K562 (cell line): ENCODE data around the gene GON7. TPM values are rescaled to one million over a fixed set of nuclear protein-coding genes. Genes with fewer than 3 reads are reported as not detected.
A peak's percentile ranks its signal among the peaks of the same experiment; 100 is the strongest.
"Not testable (repeated sequence)": the region's sequence is repeated elsewhere in the genome, so short reads cannot be mapped to it uniquely, and the experiment has no call there.

ENCODE experiments used
- ATAC-seq: fragments of 200-7000 bp; cut with Tn5 transposase; 3 replicates; pipeline ENCODE4 v1.9.1; 2020; ENCODE audit warnings: moderate library complexity
- BruUV-seq: library from RNA; stranded (reverse); fragments of 400-500 nt; replicated peaks from 2 replicates; lab custom pipeline; 2021; lab: Mats Ljungman, UMichigan
- CTCF ChIA-PET: fragments of 300-600 bp; formaldehyde crosslinking; extraction: SDS; loops from one replicate; lab custom pipeline; 2021; ENCODE audit warnings: low intra/inter-chr PET ratio; lab: Yijun Ruan, JAX
- POLR2A ChIA-PET: fragments of 300-600, 350-650 bp; sonication (Branson Sonifier 250); formaldehyde crosslinking; extraction: SDS; loops from one replicate; lab custom pipeline; 2021; ENCODE audit warnings: antibody characterized with exemption, inconsistent platforms; lab: Yijun Ruan, JAX
- DNase-seq, 4 experiments: peaks; one replicate each; pipeline versions ENCODE4 v3.0.0 to v3.0.0-alpha.2; 2011 to 2018; ENCODE audit warnings: low spot score in 3 of 4, mixed read lengths in 3 of 4; ENCODE audit errors: extremely low read depth in 1 of 4
- FAIRE-seq: peaks from 2 replicates; lab custom pipeline; 2011; peaks lifted over from hg19 to GRCh38; lab: Jason Lieb, UNC
- H2AFZ ChIP-seq: 2 replicates; pipeline ENCODE4 v1.6.0; 2011; ENCODE audit warnings: low read depth, low read length, control low read depth, inconsistent platforms
- H3K27ac ChIP-seq: fragments of 200-600 bp; 3 replicates; pipeline ENCODE4 v1.8.0; 2011; ENCODE audit warnings: low read depth, mild to moderate bottlenecking, control low read depth, inconsistent platforms, low read length, moderate library complexity, mixed read lengths; ENCODE audit errors: extremely low read depth
- H3K27me3 ChIP-seq, 2 experiments: fragments of 300-600 bp in 1 of 2; 2 replicates in 1 of 2; 3 replicates in 1 of 2; pipeline versions ENCODE4 v1.6.0 to v1.8.0; 2011; ENCODE audit warnings: inconsistent platforms in 2 of 2, low read length in 2 of 2, mild to moderate bottlenecking in 1 of 2, mixed read lengths in 1 of 2, moderate library complexity in 1 of 2; ENCODE audit not compliant: control insufficient read depth in 2 of 2, insufficient read depth in 2 of 2
- H3K36me3 ChIP-seq: fragments of 300-600 bp; 3 replicates; pipeline ENCODE4 v1.8.0; 2011; ENCODE audit warnings: mild to moderate bottlenecking, low read length, inconsistent platforms; ENCODE audit not compliant: control insufficient read depth, insufficient read depth
- H3K4me1 ChIP-seq, 2 experiments: fragments of 200-600 bp in 1 of 2; replicated peaks in 1 of 2; 2 replicates in 1 of 2; 3 replicates in 1 of 2; pipeline versions ENCODE4 v1.5.1 to v1.8.0; 2011; ENCODE audit warnings: inconsistent platforms in 2 of 2, low read length in 2 of 2, mild to moderate bottlenecking in 1 of 2, mixed read lengths in 1 of 2, moderate library complexity in 1 of 2; ENCODE audit not compliant: control insufficient read depth in 2 of 2, insufficient read depth in 2 of 2
- H3K4me2 ChIP-seq: 2 replicates; pipeline ENCODE4 v1.6.1; 2011; ENCODE audit warnings: low read length, control low read depth, inconsistent platforms, mixed read lengths; ENCODE audit not compliant: insufficient read depth
- H3K4me3 ChIP-seq: fragments of 200-600 bp; sonication (generic), shearing (Covaris generic); 2 replicates; pipeline ENCODE4 v1.5.1; 2016; ENCODE audit warnings: control low read depth, inconsistent platforms
- H3K79me2 ChIP-seq: fragments of 200-600 bp; 3 replicates; pipeline ENCODE4 v1.8.0; 2011; ENCODE audit warnings: low read length, inconsistent platforms; ENCODE audit not compliant: control insufficient read depth, insufficient read depth
- H3K9ac ChIP-seq, 2 experiments: 2 replicates each; pipeline versions ENCODE4 v1.6.0 to v1.6.1; 2011; ENCODE audit warnings: low read depth in 2 of 2, low read length in 2 of 2, control low read depth in 1 of 2, inconsistent platforms in 1 of 2, mild to moderate bottlenecking in 1 of 2, mixed read lengths in 1 of 2; ENCODE audit not compliant: insufficient read depth in 1 of 2
- H3K9me1 ChIP-seq: one replicate; pipeline ENCODE4 v1.6.0; 2011; ENCODE audit warnings: inconsistent platforms, mild to moderate bottlenecking, low read length, moderate library complexity; ENCODE audit not compliant: control insufficient read depth, insufficient read depth
- H3K9me3 ChIP-seq: replicated peaks from 2 replicates; pipeline ENCODE4 v1.5.1; 2011; ENCODE audit warnings: low read depth, low read length, inconsistent platforms; ENCODE audit not compliant: control insufficient read depth, insufficient read depth
- H4K20me1 ChIP-seq: replicated peaks from 2 replicates; pipeline ENCODE4 v1.6.1; 2011; ENCODE audit warnings: low read length, inconsistent platforms, mixed read lengths; ENCODE audit not compliant: control insufficient read depth, insufficient read depth
- CHD1 ChIP-seq: fragments of 200-600 bp; sonication (generic); IDR thresholded peaks from one replicate; pipeline ENCODE4 v1.6.1; 2012; ENCODE audit warnings: mild to moderate bottlenecking, moderate library complexity, low read length, inconsistent platforms
- SAP30 ChIP-seq: fragments of 200-600 bp; sonication (generic); IDR thresholded peaks from 2 replicates; pipeline ENCODE4 v1.6.1; 2012; ENCODE audit warnings: borderline replicate concordance, low read depth, mild to moderate bottlenecking, moderate library complexity, low read length, control low read depth, inconsistent platforms; ENCODE audit not compliant: insufficient read depth, poor library complexity, severe bottlenecking
- TSC22D4 ChIP-seq: fragments of 450-650 bp; IDR thresholded peaks from 2 replicates; pipeline ENCODE4 v1.6.1; 2016; ENCODE audit warnings: missing genetic modification characterization, missing biosample characterization, control low read depth
- ZNF146 ChIP-seq: IDR thresholded peaks from one replicate; pipeline ENCODE4 v1.6.1; 2018; ENCODE audit warnings: missing compliant biosample characterization; ENCODE audit not compliant: unreplicated experiment
- ZNF75A ChIP-seq: fragments of 450-650 bp; formaldehyde crosslinking; IDR thresholded peaks from 2 replicates; pipeline ENCODE4 v1.4.0; 2020; ENCODE audit warnings: mild to moderate bottlenecking
- WGBS: fragments of 100-300 bp; shearing (Covaris generic); methylation state at CpG from one replicate; pipeline ENCODE4 v1.1.6; 2016; ENCODE audit warnings: low coverage, mixed read lengths; ENCODE audit not compliant: insufficient coverage; ENCODE audit errors: missing lambda C conversion rate; 5-methylcytosine and 5-hydroxymethylcytosine counted together
- in situ Hi-C: fragments of 300-500 bp; cut with MboI; formaldehyde crosslinking; loops from 4 replicates; pipeline ENCODE4 v1.15.0; 2018; ENCODE audit warnings: inconsistent platforms, mixed read lengths
- intact Hi-C: fragments of 100-400 bp; cut with micrococcal nuclease; formaldehyde crosslinking; loops from 2 replicates; pipeline ENCODE4 v1.14.2; 2022
- polyA plus RNA-seq, 8 experiments: library from polyadenylated mRNA; depleted of rRNA in 4 of 8; stranded (reverse) in 5 of 8; unstranded in 3 of 8; fragments of >200 nt; fragmentation: Nextera tagmentation in 2 of 8; fragmentation: Illumina TruSeq in 1 of 8; extraction: Ambion mirVana in 2 of 8; extraction: Trizol in 1 of 8; gene quantifications; 2 replicates each; pipeline versions ENCODE4 v1.2.1 to v1.2.3, GENCODE V29; 2011 to 2014; ENCODE audit warnings: inconsistent platforms in 1 of 8, missing spikeins in 1 of 8
- total RNA-seq, 7 experiments: library from RNA; depleted of rRNA in 6 of 7; stranded (reverse); fragments of >200 nt in 6 of 7; fragmentation: Illumina TruSeq in 2 of 7; extraction: Trizol in 2 of 7; gene quantifications; 2 replicates each; pipeline versions ENCODE4 v1.2.1 to v1.2.3, GENCODE V29; 2011 to 2021; ENCODE audit warnings: low replicate concordance in 1 of 7
- TF ChIP-seq, protein P1 (sequence below): fragments of 250-450 bp; sonication (Bioruptor Pico); IDR thresholded peaks from 2 replicates; pipeline ENCODE4 v1.5.0; 2020; ENCODE audit warnings: mild to moderate bottlenecking, borderline replicate concordance

GON7 gene
- total and polyA plus RNA-seq, 9 of the 15 experiments (the other 6 are each of a cell fraction or from before 2014, with no cell fraction given) = 13.7 to 34.0 (median 23.9) TPM

DNA sequence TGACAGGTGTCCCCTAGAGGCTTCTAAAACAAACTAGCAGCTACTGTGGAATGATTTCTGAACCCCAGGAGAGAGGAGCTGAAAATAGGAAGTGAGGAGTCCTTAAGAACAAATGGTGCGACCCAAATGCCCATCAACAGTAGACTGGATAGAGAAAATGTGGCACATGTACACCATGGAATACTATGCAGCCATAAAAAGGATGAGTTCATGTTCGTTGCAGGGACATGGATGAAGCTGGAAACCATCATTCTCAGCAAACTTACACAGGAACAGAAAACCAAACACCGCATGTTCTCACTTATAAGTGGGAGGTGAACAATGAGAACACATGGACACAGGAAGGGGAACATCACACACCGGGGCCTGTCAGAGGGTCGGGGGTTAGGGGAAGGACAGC is 26.2 kb upstream of the GON7 start:
- intact Hi-C loops = loop anchor here (5.0 to 10.0 kb wide), 2 partner anchors 242 to 384 kb away; no protein-coding TSS in a partner anchor
- BruUV-seq = not testable (repeated sequence)

DNA sequence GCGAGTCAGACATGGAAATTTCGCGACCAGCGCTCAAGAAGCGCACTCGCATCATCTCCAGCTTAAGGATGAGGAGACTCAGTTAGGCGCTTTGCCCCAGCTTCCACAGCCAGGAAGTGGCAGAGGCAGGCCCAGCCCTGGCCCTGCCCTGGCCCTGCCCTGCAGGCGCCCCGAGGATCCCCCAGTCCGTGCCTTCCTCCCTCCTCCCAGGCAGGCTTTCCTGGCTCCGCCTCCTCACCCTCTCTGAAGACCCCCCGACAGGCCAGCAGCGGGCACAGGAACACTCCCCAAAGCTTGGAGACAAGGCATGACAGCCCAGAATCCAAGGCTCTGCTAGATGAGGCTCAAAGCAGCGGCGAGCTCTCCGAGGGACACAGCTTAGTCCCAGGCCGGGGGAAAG is 25.3 kb upstream of the GON7 start:
- ChIA-PET CTCF (no interaction called here), POLR2A (interaction anchor here (0.7 kb wide), 1 partner anchor 47 kb away, joined by 3 read pairs; the partner anchor contains the start of genes LYSET and MOAP1)
- no TSS peak for BruUV-seq

More for the DNA sequence above, 26.2 kb upstream of the GON7 start:
- H3K27me3 ChIP-seq, H3K4me1 ChIP-seq, H3K4me3 ChIP-seq, H3K9ac ChIP-seq, H2AFZ ChIP-seq, H3K36me3 ChIP-seq, ATAC-seq, H3K27ac ChIP-seq, H3K4me2 ChIP-seq, in situ Hi-C loops, H3K9me3 ChIP-seq, DNase-seq, H3K79me2 ChIP-seq, FAIRE-seq, H3K9me1 ChIP-seq, POLR2A ChIA-PET, H4K20me1 ChIP-seq: not testable (repeated sequence)
- CTCF ChIA-PET = interaction anchor here (0.7 to 1.6 kb wide), 4 partner anchors 74 to 386 kb away, joined by 3 to 7 read pairs (median 4); no protein-coding TSS in a partner anchor
- TF ChIP-seq ZNF146 = peak; percentile 44
- WGBS = 17% methylated on average over 5 of the region's 5 CpGs

More for the DNA sequence above, 25.3 kb upstream of the GON7 start:
- TF ChIP-seq ZNF75A (CRISPR knock-in tag) (no peak), CHD1 (no peak), SAP30 (no peak), TSC22D4 (tag) (no peak)
- TF ChIP-seq, protein P1, sequence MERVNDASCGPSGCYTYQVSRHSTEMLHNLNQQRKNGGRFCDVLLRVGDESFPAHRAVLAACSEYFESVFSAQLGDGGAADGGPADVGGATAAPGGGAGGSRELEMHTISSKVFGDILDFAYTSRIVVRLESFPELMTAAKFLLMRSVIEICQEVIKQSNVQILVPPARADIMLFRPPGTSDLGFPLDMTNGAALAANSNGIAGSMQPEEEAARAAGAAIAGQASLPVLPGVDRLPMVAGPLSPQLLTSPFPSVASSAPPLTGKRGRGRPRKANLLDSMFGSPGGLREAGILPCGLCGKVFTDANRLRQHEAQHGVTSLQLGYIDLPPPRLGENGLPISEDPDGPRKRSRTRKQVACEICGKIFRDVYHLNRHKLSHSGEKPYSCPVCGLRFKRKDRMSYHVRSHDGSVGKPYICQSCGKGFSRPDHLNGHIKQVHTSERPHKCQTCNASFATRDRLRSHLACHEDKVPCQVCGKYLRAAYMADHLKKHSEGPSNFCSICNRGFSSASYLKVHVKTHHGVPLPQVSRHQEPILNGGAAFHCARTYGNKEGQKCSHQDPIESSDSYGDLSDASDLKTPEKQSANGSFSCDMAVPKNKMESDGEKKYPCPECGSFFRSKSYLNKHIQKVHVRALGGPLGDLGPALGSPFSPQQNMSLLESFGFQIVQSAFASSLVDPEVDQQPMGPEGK (CRISPR knock-in tag) = no peak
- Histone ChIP-seq H3K9me3 (no peaks in the 10 kb centered on the region), H3K4me3 (no peak overlapping the region), H3K27ac (no peak overlapping the region), H3K36me3 (peaks cover 17% of the 10 kb centered on the region; the same call in 2 of the 3 replicates), H3K27me3 (0 out of 5 replicates have a peak, but pooled peaks cover 0 to 4% of the 10 kb centered on the region in 2 experiments), H2AFZ (no peak overlapping the region), H3K4me1 (peaks cover 0 to 4% of the 10 kb centered on the region in 2 experiments; a peak in 1 of 5 replicates), H3K79me2 (no peaks in the 10 kb centered on the region), H3K9ac (no peak overlapping the region), H3K9me1 (no peaks in the 10 kb centered on the region), H3K4me2 (no peak overlapping the region), H4K20me1 (no peaks in the 10 kb centered on the region)
- no peak for FAIRE-seq
- WGBS = 64% methylated on average over 5 of the region's 17 CpGs
- ATAC-seq = no peak
- intact Hi-C loops = loop anchor here (5.0 to 10.0 kb wide), 2 partner anchors 243 to 385 kb away; no protein-coding TSS in a partner anchor
- no peak for DNase-seq
- in situ Hi-C loops = no loop called here
